Measurements from ENCODE around the gene FAM229A. TPM values are rescaled to one million over a fixed set of nuclear protein-coding genes. Genes with fewer than 3 reads are reported as not detected.

FAM229A gene
- total and polyA plus RNA-seq, 2 experiments from 2014 or later: 3.6 to 4.2 TPM

DNA sequence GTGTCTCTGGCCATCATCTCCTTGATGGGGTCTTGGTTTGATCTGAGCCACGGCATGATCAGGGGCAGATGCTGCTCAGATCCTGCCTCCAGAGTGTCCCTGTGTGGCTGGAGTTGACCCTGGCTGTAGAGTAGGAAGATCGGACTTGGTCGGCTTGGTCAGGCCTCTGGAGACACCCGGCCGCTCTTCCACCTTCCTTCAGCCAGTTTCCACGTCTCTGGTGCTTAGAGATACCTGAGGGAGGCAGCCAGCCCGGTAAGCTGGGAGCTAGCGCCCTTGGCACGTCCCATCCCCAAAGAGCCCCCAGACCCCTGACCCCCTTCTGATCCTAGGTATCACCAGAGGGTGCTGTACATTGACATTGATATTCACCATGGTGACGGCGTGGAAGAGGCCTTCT lies 35.1 kb downstream of the FAM229A start (continued):
- TF ChIP-seq, protein P1, sequence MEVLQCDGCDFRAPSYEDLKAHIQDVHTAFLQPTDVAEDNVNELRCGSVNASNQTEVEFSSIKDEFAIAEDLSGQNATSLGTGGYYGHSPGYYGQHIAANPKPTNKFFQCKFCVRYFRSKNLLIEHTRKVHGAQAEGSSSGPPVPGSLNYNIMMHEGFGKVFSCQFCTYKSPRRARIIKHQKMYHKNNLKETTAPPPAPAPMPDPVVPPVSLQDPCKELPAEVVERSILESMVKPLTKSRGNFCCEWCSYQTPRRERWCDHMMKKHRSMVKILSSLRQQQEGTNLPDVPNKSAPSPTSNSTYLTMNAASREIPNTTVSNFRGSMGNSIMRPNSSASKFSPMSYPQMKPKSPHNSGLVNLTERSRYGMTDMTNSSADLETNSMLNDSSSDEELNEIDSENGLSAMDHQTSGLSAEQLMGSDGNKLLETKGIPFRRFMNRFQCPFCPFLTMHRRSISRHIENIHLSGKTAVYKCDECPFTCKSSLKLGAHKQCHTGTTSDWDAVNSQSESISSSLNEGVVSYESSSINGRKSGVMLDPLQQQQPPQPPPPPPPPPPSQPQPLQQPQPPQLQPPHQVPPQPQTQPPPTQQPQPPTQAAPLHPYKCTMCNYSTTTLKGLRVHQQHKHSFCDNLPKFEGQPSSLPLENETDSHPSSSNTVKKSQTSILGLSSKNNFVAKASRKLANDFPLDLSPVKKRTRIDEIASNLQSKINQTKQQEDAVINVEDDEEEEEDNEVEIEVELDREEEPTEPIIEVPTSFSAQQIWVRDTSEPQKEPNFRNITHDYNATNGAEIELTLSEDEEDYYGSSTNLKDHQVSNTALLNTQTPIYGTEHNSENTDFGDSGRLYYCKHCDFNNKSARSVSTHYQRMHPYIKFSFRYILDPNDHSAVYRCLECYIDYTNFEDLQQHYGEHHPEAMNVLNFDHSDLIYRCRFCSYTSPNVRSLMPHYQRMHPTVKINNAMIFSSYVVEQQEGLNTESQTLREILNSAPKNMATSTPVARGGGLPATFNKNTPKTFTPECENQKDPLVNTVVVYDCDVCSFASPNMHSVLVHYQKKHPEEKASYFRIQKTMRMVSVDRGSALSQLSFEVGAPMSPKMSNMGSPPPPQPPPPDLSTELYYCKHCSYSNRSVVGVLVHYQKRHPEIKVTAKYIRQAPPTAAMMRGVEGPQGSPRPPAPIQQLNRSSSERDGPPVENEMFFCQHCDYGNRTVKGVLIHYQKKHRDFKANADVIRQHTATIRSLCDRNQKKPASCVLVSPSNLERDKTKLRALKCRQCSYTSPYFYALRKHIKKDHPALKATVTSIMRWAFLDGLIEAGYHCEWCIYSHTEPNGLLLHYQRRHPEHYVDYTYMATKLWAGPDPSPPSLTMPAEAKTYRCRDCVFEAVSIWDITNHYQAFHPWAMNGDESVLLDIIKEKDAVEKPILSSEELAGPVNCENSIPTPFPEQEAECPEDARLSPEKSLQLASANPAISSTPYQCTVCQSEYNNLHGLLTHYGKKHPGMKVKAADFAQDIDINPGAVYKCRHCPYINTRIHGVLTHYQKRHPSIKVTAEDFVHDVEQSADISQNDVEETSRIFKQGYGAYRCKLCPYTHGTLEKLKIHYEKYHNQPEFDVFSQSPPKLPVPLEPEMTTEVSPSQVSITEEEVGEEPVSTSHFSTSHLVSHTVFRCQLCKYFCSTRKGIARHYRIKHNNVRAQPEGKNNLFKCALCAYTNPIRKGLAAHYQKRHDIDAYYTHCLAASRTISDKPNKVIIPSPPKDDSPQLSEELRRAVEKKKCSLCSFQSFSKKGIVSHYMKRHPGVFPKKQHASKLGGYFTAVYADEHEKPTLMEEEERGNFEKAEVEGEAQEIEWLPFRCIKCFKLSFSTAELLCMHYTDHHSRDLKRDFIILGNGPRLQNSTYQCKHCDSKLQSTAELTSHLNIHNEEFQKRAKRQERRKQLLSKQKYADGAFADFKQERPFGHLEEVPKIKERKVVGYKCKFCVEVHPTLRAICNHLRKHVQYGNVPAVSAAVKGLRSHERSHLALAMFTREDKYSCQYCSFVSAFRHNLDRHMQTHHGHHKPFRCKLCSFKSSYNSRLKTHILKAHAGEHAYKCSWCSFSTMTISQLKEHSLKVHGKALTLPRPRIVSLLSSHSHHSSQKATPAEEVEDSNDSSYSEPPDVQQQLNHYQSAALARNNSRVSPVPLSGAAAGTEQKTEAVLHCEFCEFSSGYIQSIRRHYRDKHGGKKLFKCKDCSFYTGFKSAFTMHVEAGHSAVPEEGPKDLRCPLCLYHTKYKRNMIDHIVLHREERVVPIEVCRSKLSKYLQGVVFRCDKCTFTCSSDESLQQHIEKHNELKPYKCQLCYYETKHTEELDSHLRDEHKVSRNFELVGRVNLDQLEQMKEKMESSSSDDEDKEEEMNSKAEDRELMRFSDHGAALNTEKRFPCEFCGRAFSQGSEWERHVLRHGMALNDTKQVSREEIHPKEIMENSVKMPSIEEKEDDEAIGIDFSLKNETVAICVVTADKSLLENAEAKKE (CRISPR knock-in tag; IDR thresholded peaks at IDR 0.05): no peak
- TF ChIP-seq, protein P2, sequence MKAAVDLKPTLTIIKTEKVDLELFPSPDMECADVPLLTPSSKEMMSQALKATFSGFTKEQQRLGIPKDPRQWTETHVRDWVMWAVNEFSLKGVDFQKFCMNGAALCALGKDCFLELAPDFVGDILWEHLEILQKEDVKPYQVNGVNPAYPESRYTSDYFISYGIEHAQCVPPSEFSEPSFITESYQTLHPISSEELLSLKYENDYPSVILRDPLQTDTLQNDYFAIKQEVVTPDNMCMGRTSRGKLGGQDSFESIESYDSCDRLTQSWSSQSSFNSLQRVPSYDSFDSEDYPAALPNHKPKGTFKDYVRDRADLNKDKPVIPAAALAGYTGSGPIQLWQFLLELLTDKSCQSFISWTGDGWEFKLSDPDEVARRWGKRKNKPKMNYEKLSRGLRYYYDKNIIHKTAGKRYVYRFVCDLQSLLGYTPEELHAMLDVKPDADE (IDR thresholded peaks at IDR 0.05): no peak
- no peak for TF ChIP-seq EZH2phosphoT487 (IDR thresholded peaks at IDR 0.05; ENCODE audit: unreplicated experiment)
- TF ChIP-seq, protein P3, sequence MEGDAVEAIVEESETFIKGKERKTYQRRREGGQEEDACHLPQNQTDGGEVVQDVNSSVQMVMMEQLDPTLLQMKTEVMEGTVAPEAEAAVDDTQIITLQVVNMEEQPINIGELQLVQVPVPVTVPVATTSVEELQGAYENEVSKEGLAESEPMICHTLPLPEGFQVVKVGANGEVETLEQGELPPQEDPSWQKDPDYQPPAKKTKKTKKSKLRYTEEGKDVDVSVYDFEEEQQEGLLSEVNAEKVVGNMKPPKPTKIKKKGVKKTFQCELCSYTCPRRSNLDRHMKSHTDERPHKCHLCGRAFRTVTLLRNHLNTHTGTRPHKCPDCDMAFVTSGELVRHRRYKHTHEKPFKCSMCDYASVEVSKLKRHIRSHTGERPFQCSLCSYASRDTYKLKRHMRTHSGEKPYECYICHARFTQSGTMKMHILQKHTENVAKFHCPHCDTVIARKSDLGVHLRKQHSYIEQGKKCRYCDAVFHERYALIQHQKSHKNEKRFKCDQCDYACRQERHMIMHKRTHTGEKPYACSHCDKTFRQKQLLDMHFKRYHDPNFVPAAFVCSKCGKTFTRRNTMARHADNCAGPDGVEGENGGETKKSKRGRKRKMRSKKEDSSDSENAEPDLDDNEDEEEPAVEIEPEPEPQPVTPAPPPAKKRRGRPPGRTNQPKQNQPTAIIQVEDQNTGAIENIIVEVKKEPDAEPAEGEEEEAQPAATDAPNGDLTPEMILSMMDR (conservative IDR thresholded peaks at IDR 0.05; ENCODE audit: low read depth in 2 of 2): no peak

DNA sequence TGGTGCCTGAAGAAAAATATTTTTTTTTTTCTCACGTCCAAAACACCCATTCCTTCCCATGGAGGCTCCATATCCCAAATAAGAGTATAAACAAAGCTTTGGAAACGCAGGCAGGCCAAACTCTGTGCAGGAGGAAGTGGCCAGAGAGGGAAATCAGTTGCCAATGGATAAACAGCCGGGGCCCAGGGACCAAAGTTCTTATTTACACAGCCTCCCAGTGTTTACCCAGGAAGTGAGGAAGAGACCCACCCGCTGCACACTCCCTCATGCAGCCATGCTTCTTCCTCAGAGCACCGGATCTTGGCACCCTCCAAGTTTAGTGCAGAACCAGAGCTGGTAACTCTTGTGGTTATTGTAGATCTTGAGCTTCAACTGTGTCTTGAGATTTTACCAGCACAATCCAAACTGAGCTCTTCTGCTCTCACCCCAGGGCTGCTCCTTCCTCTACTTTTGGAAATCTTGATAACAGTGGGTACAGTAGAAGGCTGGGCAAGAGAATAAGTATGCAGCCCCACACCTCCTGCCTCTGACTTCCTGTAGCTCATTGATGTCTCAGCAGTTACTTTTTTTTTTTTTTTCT lies 40.5 kb downstream of the FAM229A start:
- peaks cover 10% of the 10 kb centered on the region; the same call in 1 of the 2 replicates for H4K20me1 ChIP-seq (replicated peaks; ENCODE audit: insufficient read depth)
- Mint-ChIP-seq H3K27ac (no peak overlapping the region), H3K4me3 (no peak overlapping the region), H3K9me3 (no peaks in the 10 kb centered on the region; the same call in 2 of the 3 replicates), H3K4me1 (no peaks in the 10 kb centered on the region), H3K36me3 (ENCODE audit: low read depth) (peaks cover 47% of the 10 kb centered on the region), H3K27me3 (ENCODE audit: insufficient read depth, low read depth, poor library complexity) (peaks cover 4% of the 10 kb centered on the region)
- H3K36me3 ChIP-seq (ENCODE audit: insufficient read depth): peaks cover 17% of the 10 kb centered on the region
- H3K27ac ChIP-seq (ENCODE audit: low read depth): no peak overlapping the region
- ATAC-seq (no peak), DNase-seq (ENCODE audit: low spot score) (no peak)
- H3K4me3 ChIP-seq: no peak overlapping the region
- no peaks in the 10 kb centered on the region for H3K4me1 ChIP-seq (ENCODE audit: insufficient read depth)
- H3K79me2 ChIP-seq (replicated peaks; ENCODE audit: insufficient read depth): 0 out of 2 replicates have a peak, but pooled peaks cover 4% of the 10 kb centered on the region
- H3K9me2 ChIP-seq (ENCODE audit: insufficient read depth): no peaks in the 10 kb centered on the region
- no peak overlapping the region for H2AFZ ChIP-seq
- peaks cover 11% of the 10 kb centered on the region; the same call in 1 of the 2 replicates for H3F3A ChIP-seq (replicated peaks; ENCODE audit: low read depth)
- H3K4me2 ChIP-seq: no peak overlapping the region
- H3K27me3 ChIP-seq (ENCODE audit: insufficient read depth): no peaks in the 10 kb centered on the region
- TF ChIP-seq EZH2phosphoT487 (IDR thresholded peaks at IDR 0.05; ENCODE audit: unreplicated experiment) (no peak), ZNF114 (CRISPR knock-in tag; IDR thresholded peaks at IDR 0.05) (no peak), POLR2AphosphoS5 (IDR thresholded peaks at IDR 0.05; ENCODE audit: low read depth) (no peak), STAT1 (IDR thresholded peaks at IDR 0.05; ENCODE audit: unreplicated experiment) (no peak), ZNF331 (CRISPR knock-in tag; IDR thresholded peaks at IDR 0.05; ENCODE audit: low read depth) (no peak)
- TF ChIP-seq, protein P4, sequence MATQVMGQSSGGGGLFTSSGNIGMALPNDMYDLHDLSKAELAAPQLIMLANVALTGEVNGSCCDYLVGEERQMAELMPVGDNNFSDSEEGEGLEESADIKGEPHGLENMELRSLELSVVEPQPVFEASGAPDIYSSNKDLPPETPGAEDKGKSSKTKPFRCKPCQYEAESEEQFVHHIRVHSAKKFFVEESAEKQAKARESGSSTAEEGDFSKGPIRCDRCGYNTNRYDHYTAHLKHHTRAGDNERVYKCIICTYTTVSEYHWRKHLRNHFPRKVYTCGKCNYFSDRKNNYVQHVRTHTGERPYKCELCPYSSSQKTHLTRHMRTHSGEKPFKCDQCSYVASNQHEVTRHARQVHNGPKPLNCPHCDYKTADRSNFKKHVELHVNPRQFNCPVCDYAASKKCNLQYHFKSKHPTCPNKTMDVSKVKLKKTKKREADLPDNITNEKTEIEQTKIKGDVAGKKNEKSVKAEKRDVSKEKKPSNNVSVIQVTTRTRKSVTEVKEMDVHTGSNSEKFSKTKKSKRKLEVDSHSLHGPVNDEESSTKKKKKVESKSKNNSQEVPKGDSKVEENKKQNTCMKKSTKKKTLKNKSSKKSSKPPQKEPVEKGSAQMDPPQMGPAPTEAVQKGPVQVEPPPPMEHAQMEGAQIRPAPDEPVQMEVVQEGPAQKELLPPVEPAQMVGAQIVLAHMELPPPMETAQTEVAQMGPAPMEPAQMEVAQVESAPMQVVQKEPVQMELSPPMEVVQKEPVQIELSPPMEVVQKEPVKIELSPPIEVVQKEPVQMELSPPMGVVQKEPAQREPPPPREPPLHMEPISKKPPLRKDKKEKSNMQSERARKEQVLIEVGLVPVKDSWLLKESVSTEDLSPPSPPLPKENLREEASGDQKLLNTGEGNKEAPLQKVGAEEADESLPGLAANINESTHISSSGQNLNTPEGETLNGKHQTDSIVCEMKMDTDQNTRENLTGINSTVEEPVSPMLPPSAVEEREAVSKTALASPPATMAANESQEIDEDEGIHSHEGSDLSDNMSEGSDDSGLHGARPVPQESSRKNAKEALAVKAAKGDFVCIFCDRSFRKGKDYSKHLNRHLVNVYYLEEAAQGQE (IDR thresholded peaks at IDR 0.05; ENCODE audit: unreplicated experiment): no peak
- TF ChIP-seq, protein P3 (conservative IDR thresholded peaks at IDR 0.05; ENCODE audit: low read depth in 2 of 2): no peak

All from GM23338 (cell line).